Stimulated activated naive CD8-positive, alpha-beta T cell treated with anti-CD3 and anti-CD28 coated beads, Interleukin-15, amount 100 ng/mL, for 72 hours (primary cell): Measurements from ENCODE around the gene PLPP7.
"Not testable (repeated sequence)": the region's sequence is repeated elsewhere in the genome, so short reads cannot be mapped to it uniquely, and the experiment has no call there.

Source experiments
- ATAC-seq: fragments of 150-1000 bp; cut with Tn5 transposase; 2 replicates; pipeline ENCODE4 v1.10.0; 2021; ENCODE audit warnings: mild to moderate bottlenecking, moderate library complexity
- DNase-seq, 2 donors: peaks; one replicate each; pipeline ENCODE4 v3.0.0; 2021 to 2022
- H3K27ac Mint-ChIP-seq, 2 donors: one replicate each; pipeline ENCODE4 v1.8.0; 2022; ENCODE audit warnings: mild to moderate bottlenecking in 2 of 2, mixed read lengths in 2 of 2, moderate library complexity in 2 of 2
- H3K27me3 Mint-ChIP-seq: one replicate; pipeline ENCODE4 v1.8.0; 2022; ENCODE audit warnings: mixed read lengths
- H3K4me1 Mint-ChIP-seq: one replicate; pipeline ENCODE4 v1.8.0; 2022; ENCODE audit warnings: mild to moderate bottlenecking, mixed read lengths
- H3K4me3 Mint-ChIP-seq, 2 donors: one replicate each; pipeline ENCODE4 v1.8.0; 2022; ENCODE audit warnings: mild to moderate bottlenecking in 2 of 2, mixed read lengths in 2 of 2, moderate library complexity in 1 of 2
- H3K9me3 Mint-ChIP-seq, 2 donors: one replicate each; pipeline ENCODE4 v1.8.0; 2022; ENCODE audit warnings: mixed read lengths in 2 of 2

Gene PLPP7

DNA sequence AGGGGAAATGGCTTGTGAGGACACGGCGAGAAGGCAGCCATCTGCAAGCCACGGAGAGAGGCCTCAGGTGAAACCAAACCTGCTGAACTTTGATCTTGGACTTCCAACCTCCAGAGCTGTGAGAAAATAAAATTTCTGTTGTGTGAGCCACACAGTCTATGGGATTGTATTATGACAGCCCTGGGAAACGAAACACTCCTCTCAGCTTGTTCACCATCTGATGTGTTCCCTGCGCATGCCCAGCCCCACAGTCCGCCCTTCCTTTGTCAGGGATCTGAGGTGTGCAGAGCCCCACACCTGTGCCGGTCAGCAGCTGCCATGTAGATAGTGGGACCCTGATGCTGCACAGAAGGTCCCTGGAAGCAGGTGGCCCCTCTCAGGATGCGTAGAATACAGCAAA, 34.1 kb downstream of the PLPP7 start:
- ATAC-seq (no peak), DNase-seq (no peak)
- Mint-ChIP-seq H3K4me1 (no peaks in the 10 kb centered on the region), H3K4me3 (no peak overlapping the region), H3K27me3 (no peaks in the 10 kb centered on the region), H3K27ac (no peak overlapping the region), H3K9me3 (no peaks in the 10 kb centered on the region)

DNA sequence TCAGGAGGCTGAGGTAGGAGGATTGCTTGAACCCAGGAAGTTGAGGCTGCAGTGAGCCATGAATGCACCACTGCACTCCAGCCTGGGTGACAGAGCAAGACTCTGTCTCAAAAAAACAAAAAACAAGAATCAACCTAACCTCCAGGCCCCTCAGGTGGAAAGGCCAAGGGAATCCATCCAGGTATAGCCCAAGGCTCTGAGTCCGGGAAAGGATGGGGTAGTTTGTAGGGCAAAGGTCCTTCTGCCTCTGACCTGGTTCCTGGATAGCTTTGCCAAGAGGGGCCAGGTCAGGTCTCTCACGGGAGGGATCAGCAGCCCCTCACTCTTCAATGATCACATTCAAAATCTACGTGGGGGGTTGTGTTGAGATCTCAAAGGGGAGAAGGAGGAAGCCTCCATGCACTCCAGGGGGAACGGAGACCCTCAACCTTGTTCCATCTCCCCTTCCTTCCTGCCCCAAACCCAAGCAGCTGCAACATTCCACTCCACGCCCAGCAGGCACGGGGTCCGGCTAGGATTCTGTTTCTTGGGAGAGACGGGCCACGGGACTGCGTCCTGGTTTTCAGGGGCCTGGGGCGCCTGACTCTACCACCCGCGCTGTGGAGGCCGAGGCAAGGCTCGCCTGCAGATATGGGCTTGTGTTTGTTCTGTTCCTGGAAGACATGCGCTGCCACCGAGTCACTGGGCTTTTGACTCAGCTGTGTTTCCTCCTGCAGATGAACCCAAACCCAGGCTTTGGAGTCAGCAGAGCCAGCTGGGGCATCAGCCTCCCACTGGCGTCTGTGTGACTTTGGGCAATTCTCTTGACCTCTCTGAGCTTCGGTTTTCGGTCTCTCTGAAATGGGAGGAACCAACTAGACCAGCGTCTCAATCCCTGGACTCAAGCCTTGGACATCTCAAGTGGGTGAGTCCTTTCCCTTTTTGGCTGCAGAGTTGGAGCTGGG, 35.5 kb downstream of the PLPP7 start:
- no peak for ATAC-seq
- Mint-ChIP-seq H3K9me3 (no peaks in the 10 kb centered on the region), H3K27ac (peak overlapping the region in 1 of 2 donors; percentile 19)

DNA sequence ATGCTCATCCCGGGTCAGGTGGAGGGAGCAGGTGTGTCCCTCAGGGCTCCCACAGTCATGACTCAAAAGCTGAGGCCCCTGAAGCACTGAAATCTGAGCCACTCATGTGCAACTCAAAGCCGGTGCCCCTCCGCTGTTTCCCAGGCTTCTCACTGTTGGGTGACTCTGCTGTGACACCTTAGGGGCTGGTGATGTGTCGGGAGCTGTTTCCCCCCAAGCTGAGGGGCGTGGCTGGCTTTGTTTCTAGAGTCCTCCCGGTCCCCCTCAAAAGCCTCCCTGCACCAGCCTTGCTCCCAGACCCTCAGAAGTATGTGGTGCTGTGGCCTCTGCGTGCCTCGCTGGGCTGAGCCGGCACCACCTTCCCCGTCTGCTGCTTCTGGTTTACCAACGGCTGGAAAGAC, 39.7 kb downstream of the PLPP7 start:
- H3K4me3 Mint-ChIP-seq = no peak overlapping the region
- ATAC-seq (no peak), DNase-seq (no peak)
- no peaks in the 10 kb centered on the region for H3K9me3 Mint-ChIP-seq
- peaks cover 7% of the 10 kb centered on the region for H3K27me3 Mint-ChIP-seq
- H3K27ac Mint-ChIP-seq = no peak overlapping the region
- no peaks in the 10 kb centered on the region for H3K4me1 Mint-ChIP-seq

More for the DNA sequence above, 35.5 kb downstream of the PLPP7 start:
- DNase-seq = no peak
- Mint-ChIP-seq H3K4me1 (no peaks in the 10 kb centered on the region), H3K4me3 (no peak overlapping the region), H3K27me3 (peaks cover 7% of the 10 kb centered on the region)

DNA sequence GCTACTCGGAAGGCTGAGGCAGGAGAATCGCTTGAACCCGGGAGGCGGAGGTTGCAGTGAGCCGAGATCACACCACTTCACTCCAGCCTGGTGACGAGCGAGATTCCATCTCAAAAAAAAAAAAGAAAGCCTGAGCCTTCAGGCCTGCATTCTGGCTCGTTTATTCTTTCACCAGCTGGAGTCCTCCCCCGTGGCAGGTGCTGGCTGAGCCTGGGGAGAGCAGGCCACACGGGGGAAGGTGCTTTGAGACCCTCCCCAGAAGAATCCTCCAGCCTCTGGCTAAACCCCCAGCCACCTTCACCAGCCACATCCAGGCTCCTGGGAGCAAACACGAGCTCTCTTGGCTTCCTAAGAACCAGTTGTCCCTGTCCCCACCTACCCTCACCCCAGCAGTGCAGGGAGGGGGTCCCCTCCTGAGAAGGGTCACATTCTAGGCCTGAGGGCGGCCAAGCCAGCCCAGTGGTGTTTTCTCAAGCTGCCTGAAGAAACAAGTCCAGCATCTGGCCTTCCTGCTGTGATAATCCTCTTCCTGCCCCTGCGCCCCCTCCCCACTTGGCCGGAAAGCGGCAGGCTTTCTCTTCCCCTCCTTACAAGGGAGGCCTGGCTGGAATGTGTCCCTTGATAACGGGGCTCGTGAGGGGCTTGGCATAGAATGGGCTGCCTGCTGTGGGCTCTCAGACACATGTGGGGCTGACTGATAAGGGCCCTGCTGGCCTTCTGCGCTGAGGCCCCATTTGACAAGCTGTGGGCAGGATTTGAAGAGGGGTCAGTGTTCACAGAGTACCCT, 41.5 kb downstream of the PLPP7 start:
- DNase-seq = no peak
- H3K27ac Mint-ChIP-seq = no peak overlapping the region
- peaks cover 1% of the 10 kb centered on the region for H3K4me1 Mint-ChIP-seq
- H3K9me3 Mint-ChIP-seq = no peaks in the 10 kb centered on the region
- ATAC-seq = no peak
- no peak overlapping the region for H3K4me3 Mint-ChIP-seq
- H3K27me3 Mint-ChIP-seq = peaks cover 7% of the 10 kb centered on the region

DNA sequence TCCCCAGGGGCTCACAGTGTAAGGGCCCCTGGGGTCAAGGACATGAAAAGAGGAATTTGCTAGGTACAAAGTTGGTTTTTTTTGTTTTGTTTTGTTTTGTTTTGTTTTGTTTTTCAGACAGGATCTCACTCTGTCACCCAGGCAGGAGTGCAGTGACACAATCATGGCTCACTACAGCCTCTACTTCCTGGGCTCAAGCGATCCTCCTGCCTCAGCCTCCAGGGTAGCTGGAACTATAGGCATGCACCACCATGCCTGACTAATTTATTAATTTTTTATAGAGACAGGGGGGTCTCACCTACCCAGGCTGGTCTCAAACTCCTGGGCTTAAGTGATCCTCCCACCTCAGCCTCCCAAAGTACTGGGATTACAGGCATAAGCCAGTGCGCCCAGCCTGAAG, 42.5 kb downstream of the PLPP7 start:
- not testable (repeated sequence) for H3K27ac Mint-ChIP-seq, H3K4me3 Mint-ChIP-seq, ATAC-seq, H3K9me3 Mint-ChIP-seq, H3K27me3 Mint-ChIP-seq, DNase-seq, H3K4me1 Mint-ChIP-seq

DNA sequence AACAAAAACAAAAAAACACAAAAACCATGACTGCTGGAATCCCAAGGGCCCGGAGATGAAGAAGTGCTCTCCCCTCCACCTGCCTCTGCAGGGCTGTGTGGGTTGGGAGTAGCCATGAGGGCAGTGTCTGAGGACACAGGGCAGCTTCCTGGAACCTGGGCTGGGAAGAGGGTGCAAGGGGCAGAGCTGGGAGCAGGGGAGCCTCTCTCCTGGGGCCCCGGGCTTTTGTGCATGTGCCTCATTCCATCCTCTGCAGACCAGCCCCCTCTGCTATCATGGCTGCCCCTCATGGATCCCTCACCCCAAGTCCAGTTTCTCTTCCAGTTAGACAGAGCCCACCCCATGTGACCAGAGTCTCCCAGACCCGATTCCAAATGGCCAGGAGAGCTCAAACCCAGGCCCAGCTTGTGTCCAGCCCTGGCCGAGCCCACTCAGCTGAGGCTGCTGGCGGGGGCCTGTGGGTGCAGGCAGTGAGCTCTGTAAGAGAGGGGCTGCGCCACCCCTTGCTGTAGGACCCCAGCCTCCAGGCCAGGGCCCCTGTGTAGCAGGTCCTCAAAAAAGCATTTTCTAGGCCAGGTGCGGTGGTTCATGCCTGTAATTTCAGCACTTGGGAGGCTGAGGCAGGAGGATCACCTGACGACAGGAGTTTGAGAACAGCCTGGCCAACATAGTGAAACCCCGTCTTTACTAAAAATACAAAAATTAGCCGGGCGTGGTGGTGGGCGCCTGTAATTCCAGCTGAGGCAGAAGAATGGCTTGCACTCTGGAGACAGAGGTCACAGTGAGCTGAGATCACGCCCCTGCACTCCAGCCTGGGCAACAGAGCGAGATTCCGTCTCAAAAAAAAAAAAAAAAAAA, 44.5 kb downstream of the PLPP7 start:
- no peak for ATAC-seq

DNA sequence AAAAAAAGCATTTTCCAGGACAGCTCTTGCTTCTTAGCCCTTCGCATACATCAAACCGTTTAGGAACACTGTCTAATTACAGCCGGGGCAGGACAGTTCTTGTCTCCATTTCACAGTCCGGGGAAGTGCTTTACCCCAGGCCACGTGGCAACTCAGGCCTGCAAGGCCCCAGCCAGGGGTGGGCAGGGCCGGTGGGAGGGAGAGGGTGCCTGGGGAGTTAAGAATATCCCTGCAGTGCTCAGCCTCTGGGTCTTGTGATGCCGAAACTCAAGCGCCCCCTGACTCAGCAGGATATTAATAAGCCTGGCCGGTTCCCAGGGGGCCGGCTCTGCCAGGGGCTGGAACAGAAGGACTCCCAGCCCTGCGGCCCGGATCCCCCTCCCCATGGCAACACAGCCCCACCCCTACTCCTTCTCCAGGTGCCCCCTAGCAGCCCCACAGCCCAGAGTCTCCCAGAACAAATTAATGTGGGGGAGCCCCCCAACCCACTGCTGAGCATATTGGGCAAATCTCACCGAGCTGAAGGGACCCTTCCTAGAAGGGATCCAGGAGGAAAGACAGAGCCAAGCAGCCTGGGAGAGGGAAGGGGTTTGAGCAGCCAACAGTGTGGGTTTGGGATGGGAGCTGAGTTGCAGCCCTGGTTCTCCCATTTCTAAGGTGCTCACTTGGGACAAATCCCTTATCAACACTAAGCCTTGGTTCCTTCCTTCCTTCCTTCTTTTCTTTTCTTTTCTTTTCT, 45.3 kb downstream of the PLPP7 start:
- DNase-seq (no peak), ATAC-seq (no peak)
- H3K4me1 Mint-ChIP-seq = peaks cover 9% of the 10 kb centered on the region
- no peak overlapping the region for H3K27ac Mint-ChIP-seq
- no peaks in the 10 kb centered on the region for H3K9me3 Mint-ChIP-seq
- H3K27me3 Mint-ChIP-seq = no peaks in the 10 kb centered on the region
- H3K4me3 Mint-ChIP-seq = no peak overlapping the region

More for the DNA sequence above, 44.5 kb downstream of the PLPP7 start:
- H3K4me1 Mint-ChIP-seq = peaks cover 9% of the 10 kb centered on the region
- peaks cover 5% of the 10 kb centered on the region for H3K27me3 Mint-ChIP-seq
- H3K9me3 Mint-ChIP-seq = no peaks in the 10 kb centered on the region
- no peak overlapping the region for H3K27ac Mint-ChIP-seq
- no peak for DNase-seq
- no peak overlapping the region for H3K4me3 Mint-ChIP-seq

DNA sequence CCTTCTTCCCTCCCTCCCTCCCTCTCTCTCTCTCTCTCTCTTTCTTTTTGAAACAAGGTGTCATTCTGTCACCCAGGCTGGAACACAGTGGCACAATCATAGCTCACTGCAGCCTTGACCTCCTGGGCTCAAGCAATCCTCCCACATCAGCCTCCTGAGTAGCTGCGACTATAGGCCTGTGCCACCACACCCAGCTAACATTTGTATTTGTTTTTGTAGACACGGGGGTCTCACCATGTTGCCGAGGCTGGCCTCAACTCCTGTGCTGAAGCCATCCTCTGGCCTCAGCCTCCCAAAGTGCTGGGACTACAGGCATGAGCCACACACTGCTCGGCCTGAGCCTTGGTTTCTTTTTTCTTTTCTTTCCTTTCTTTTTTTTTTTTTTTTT, 45.8 kb downstream of the PLPP7 start:
- H3K9me3 Mint-ChIP-seq = no peaks in the 10 kb centered on the region
- H3K27ac Mint-ChIP-seq = no peak overlapping the region
- no peaks in the 10 kb centered on the region for H3K27me3 Mint-ChIP-seq
- DNase-seq (no peak), ATAC-seq (no peak)
- peaks cover 9% of the 10 kb centered on the region for H3K4me1 Mint-ChIP-seq
- no peak overlapping the region for H3K4me3 Mint-ChIP-seq

DNA sequence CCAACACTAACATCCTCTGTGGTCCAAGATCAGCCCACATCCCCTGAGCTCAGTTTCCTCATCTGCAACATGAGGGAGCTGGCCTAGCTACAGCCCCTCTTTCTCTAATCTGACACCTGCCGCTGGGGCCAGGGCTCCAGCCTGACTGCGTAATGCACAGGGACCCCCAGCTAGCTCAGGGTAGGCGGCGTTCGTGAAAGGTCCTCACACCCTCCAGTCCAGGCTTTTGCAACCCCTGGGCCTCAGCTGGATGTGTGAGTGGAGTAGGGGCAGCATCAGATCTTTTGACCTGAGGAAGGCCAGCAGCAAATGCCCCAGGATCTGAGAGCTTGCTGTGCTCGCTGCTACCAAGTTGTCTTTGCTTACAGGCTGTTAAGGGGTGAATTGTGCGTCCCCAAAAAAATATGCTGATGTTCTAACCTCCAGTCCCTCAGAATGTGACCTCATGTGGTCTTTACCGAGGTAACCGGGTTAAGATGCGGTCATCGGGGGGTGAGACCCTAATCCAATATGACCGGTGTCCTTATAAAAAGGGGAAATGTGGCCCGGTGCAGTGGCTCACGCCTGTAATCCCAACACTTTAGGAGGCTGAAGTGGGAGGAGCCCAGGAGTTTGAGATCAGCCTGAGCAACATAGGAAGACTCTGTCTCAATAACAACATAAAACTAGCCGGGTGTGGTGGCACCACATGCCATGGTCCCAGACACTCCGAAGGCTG, 47.8 kb downstream of the PLPP7 start:
- H3K27ac Mint-ChIP-seq = no peak overlapping the region
- no peak overlapping the region for H3K4me3 Mint-ChIP-seq
- ATAC-seq (no peak), DNase-seq (no peak)
- H3K9me3 Mint-ChIP-seq = no peaks in the 10 kb centered on the region
- H3K27me3 Mint-ChIP-seq = peaks cover 2% of the 10 kb centered on the region
- H3K4me1 Mint-ChIP-seq = peaks cover 9% of the 10 kb centered on the region

DNA sequence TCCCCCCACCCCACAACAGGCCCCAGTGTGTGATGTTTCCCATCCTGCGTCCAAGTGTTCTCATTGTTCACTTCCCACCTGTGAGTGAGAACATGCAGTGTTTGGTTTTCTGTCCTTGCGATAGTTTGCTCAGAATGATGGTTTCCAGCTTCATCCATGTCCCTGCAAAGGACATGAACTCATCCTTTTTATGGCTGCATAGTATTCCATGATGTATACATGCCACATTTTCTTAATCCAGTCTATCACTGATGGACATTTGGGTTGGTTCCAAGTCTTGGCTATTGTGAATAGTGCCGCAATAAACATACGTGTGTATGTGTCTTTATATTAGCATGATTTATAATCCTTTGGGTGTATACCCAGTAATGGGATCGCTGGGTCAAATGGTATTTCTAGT, 49.7 kb downstream of the PLPP7 start:
- DNase-seq, H3K4me1 Mint-ChIP-seq, H3K9me3 Mint-ChIP-seq, ATAC-seq, H3K27ac Mint-ChIP-seq, H3K4me3 Mint-ChIP-seq: not testable (repeated sequence)
- H3K27me3 Mint-ChIP-seq = peaks cover 10% of the 10 kb centered on the region

DNA sequence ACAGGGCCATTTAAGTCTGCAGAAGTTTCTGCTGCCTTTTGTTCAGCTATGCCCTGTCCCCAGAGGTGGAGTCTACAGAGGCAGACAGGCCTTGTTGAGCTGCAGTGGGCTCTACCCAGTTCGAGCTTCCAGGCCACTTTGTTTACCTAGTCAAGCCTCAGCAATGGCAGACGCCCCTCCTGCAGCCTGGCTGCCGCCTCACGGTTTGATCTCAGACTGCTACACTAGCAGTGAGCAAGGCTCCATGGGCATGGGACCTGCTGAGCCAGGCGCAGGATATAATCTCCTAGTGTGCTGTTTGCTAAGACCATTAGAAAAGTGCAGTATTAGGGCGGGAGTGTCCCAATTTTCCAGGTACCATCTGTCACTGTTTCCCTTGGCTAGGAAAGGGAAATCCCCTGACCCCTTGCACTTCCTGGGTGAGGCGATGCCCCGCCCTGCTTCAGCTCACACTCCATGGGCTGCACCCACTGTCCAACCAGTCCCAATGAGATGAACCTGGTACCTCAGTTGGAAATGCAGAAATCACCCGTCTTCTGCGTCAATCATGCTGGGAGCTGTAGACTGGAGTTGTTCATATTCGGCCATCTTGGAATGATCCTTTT, 55.5 kb downstream of the PLPP7 start:
- not testable (repeated sequence) for H3K27ac Mint-ChIP-seq, ATAC-seq, H3K4me3 Mint-ChIP-seq, H3K9me3 Mint-ChIP-seq, H3K4me1 Mint-ChIP-seq, DNase-seq
- H3K27me3 Mint-ChIP-seq = peaks cover 10% of the 10 kb centered on the region

DNA sequence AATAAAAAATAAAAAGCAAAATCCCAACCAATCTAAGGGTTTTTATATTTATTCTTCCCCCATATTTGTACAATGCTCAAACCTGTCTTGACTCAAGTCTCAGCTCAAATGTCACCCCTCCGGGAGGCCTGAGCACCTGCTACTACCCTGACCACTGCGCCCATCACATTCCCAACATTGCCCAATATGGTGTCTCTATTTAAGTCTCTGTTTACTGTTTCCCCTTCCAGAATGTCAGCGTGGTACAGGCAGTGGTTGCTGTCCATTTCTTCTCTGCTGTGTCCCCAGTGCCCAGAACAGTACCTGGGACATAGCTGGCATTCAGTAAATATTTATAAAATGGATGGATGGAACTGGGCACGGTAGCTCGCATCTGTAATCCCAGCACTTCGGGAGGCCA, 57.0 kb downstream of the PLPP7 start:
- Mint-ChIP-seq H3K4me1 (peaks cover 18% of the 10 kb centered on the region), H3K27ac (no peak overlapping the region), H3K27me3 (peaks cover 10% of the 10 kb centered on the region), H3K9me3 (no peaks in the 10 kb centered on the region), H3K4me3 (no peak overlapping the region)
- no peak for DNase-seq
- ATAC-seq = no peak

DNA sequence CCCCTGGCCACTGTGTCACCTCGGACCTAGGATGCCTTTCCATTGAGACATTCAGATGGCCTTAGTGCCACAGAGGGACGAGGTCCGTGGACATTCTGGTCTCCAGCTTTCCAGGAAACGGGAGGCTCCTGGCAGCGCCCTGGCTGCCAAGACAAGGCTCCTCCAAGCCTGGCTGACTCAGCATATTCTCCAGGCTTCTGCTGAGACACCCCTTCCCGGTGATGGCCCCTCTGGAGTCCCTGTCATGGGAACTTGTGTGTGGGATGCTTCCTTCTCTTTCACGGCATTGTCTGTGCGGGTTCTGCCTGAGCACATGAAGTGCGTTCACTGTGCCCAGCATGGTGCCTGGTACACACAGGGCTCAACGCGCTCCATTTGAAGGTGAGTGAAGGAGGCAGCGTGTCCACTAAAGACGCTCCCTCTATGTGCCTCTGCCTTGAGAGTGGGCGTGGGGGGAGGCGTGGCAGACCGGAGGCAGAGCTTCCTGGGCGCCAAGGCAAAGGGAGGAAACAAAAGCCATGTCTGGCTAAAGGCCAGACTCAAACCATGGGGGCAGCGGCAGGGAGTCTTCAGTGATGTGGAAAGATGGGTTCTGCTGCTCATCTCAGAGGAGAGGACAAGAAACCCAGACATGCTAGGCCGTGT, 58.0 kb downstream of the PLPP7 start:
- ATAC-seq (no peak), DNase-seq (no peak)
- no peak overlapping the region for H3K27ac Mint-ChIP-seq
- peaks cover 18% of the 10 kb centered on the region for H3K4me1 Mint-ChIP-seq
- no peak overlapping the region for H3K4me3 Mint-ChIP-seq
- peaks cover 6% of the 10 kb centered on the region for H3K27me3 Mint-ChIP-seq
- no peaks in the 10 kb centered on the region for H3K9me3 Mint-ChIP-seq
